ENCODE measurements around the gene CLDN16. TPM values are rescaled to one million over a fixed set of nuclear protein-coding genes. Genes with fewer than 3 reads are reported as not detected.

The CLDN16 gene
- polyA plus RNA-seq, 1 donor (not counting 4 experiments of a cell fraction or from before 2014, with no cell fraction given), result 0.88 TPM

DNA sequence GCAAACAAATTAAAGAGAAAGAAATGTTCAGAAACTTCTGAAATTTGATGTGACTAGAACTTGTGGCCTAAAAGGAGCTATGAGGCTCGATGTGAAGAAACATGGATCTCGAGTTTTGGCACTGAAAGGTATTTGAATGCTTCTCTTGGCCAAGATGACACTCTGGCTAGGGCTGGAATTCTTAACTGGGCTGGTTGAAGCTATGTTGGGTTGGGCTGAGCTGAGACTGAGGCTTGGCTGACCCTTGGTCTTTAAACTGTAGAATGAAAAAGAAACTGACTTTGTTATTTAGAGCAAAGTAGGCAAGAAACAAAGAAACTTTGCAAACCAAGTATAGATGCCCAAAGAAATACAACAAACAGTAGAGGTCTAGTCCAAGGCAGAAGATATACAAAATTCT is 28.1 kb upstream of the CLDN16 start:
- no peaks in the 10 kb centered on the region for H3K36me3 ChIP-seq (ENCODE audit: control insufficient read depth in 2 of 2, extremely low read depth in 1 of 2, insufficient read depth in 2 of 2, low read length in 2 of 2)
- DNase-seq (ENCODE audit: low read depth, low spot score), result no peak
- no peaks in the 10 kb centered on the region for H3K9me1 ChIP-seq (ENCODE audit: control insufficient read depth, extremely low read depth, insufficient read depth, low read length)
- no peak overlapping the region for H3K27ac ChIP-seq (ENCODE audit: control insufficient read depth, insufficient read depth, low read length)
- H3K4me2 ChIP-seq (ENCODE audit: control insufficient read depth, extremely low read depth, insufficient read depth, low read depth, low read length), result no peak overlapping the region
- H4K20me1 ChIP-seq (ENCODE audit: control insufficient read depth, extremely low read depth, insufficient read depth, low read length), result no peaks in the 10 kb centered on the region
- H3K9ac ChIP-seq (ENCODE audit: control insufficient read depth, extremely low read depth, insufficient read depth, low read length), result no peak overlapping the region
- no peak overlapping the region for H3K4me3 ChIP-seq (ENCODE audit: control insufficient read depth in 2 of 3, extremely low read depth in 1 of 3, insufficient read depth in 2 of 3, low read depth in 1 of 3, low read length in 3 of 3)
- TF ChIP-seq, protein P1, sequence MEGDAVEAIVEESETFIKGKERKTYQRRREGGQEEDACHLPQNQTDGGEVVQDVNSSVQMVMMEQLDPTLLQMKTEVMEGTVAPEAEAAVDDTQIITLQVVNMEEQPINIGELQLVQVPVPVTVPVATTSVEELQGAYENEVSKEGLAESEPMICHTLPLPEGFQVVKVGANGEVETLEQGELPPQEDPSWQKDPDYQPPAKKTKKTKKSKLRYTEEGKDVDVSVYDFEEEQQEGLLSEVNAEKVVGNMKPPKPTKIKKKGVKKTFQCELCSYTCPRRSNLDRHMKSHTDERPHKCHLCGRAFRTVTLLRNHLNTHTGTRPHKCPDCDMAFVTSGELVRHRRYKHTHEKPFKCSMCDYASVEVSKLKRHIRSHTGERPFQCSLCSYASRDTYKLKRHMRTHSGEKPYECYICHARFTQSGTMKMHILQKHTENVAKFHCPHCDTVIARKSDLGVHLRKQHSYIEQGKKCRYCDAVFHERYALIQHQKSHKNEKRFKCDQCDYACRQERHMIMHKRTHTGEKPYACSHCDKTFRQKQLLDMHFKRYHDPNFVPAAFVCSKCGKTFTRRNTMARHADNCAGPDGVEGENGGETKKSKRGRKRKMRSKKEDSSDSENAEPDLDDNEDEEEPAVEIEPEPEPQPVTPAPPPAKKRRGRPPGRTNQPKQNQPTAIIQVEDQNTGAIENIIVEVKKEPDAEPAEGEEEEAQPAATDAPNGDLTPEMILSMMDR (optimal IDR thresholded peaks at IDR 0.05 in 1 of 3, IDR thresholded peaks at IDR 0.05 in 1 of 3, conservative IDR thresholded peaks at IDR 0.05 in 1 of 3; ENCODE audit: extremely low read depth in 1 of 3, insufficient read depth in 2 of 3, low read length in 3 of 3), result no peak
- no peak for TF ChIP-seq EZH2 (IDR thresholded peaks at IDR 0.05; ENCODE audit: low read length)
- dilution Hi-C loops (cut with MboI; ENCODE audit: extremely low pct_ligation_motif_present, low sequenced_read_pairs), result no loop called here
- no peak overlapping the region for H2AFZ ChIP-seq (ENCODE audit: control insufficient read depth, low read length)
- H3K27me3 ChIP-seq (ENCODE audit: control insufficient read depth, extremely low read depth, insufficient read depth, low read length), result no peaks in the 10 kb centered on the region
- no peak for FAIRE-seq
- no peaks in the 10 kb centered on the region for H3K9me3 ChIP-seq (ENCODE audit: control insufficient read depth, low read depth, low read length)
- no peaks in the 10 kb centered on the region for H3K79me2 ChIP-seq (ENCODE audit: control insufficient read depth, insufficient read depth, low read length)
- H3K4me1 ChIP-seq (ENCODE audit: control insufficient read depth, extremely low read depth, insufficient read depth, low read length), result peaks cover 17% of the 10 kb centered on the region

DNA sequence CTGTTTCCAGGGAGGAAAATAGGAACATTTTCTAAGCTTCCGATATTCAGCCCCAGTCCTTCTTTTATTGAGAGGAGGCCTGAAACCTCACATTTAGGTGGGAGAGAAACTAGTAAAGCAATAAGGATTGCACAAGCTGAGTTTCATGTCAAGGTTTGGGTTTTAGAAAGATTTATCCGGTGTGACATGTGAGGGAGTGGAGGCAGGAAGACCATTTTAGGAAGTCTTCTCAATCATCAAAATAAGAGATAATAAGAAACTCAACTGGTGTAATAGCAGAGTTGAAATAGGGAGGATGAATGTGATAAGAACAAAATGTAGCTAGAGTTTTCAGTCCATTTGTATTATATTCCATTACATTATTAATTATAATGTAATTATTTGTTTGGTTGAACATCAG is 27.7 kb upstream of the CLDN16 start:
- Histone ChIP-seq H3K4me1 (ENCODE audit: control insufficient read depth, extremely low read depth, insufficient read depth, low read length) (peaks cover 17% of the 10 kb centered on the region), H3K4me2 (ENCODE audit: control insufficient read depth, extremely low read depth, insufficient read depth, low read depth, low read length) (no peak overlapping the region), H3K9me3 (ENCODE audit: control insufficient read depth, low read depth, low read length) (no peaks in the 10 kb centered on the region), H3K27ac (ENCODE audit: control insufficient read depth, insufficient read depth, low read length) (no peak overlapping the region), H4K20me1 (ENCODE audit: control insufficient read depth, extremely low read depth, insufficient read depth, low read length) (no peaks in the 10 kb centered on the region), H3K36me3 (ENCODE audit: control insufficient read depth in 2 of 2, extremely low read depth in 1 of 2, insufficient read depth in 2 of 2, low read length in 2 of 2) (no peaks in the 10 kb centered on the region), H3K9me1 (ENCODE audit: control insufficient read depth, extremely low read depth, insufficient read depth, low read length) (no peaks in the 10 kb centered on the region), H3K4me3 (ENCODE audit: control insufficient read depth in 2 of 3, extremely low read depth in 1 of 3, insufficient read depth in 2 of 3, low read depth in 1 of 3, low read length in 3 of 3) (no peak overlapping the region), H2AFZ (ENCODE audit: control insufficient read depth, low read length) (no peak overlapping the region), H3K79me2 (ENCODE audit: control insufficient read depth, insufficient read depth, low read length) (no peaks in the 10 kb centered on the region), H3K27me3 (ENCODE audit: control insufficient read depth, extremely low read depth, insufficient read depth, low read length) (no peaks in the 10 kb centered on the region), H3K9ac (ENCODE audit: control insufficient read depth, extremely low read depth, insufficient read depth, low read length) (no peak overlapping the region)
- no peak for FAIRE-seq
- TF ChIP-seq, protein P1 (optimal IDR thresholded peaks at IDR 0.05 in 1 of 3, IDR thresholded peaks at IDR 0.05 in 1 of 3, conservative IDR thresholded peaks at IDR 0.05 in 1 of 3; ENCODE audit: extremely low read depth in 1 of 3, insufficient read depth in 2 of 3, low read length in 3 of 3), result no peak
- TF ChIP-seq EZH2 (IDR thresholded peaks at IDR 0.05; ENCODE audit: low read length), result no peak
- dilution Hi-C loops (cut with MboI; ENCODE audit: extremely low pct_ligation_motif_present, low sequenced_read_pairs), result no loop called here
- no peak for DNase-seq (ENCODE audit: low read depth, low spot score)
